DOHH2 (cell line): Measurements from ENCODE around the gene ARL15.

Source experiments
- H3F3A ChIP-seq: fragments of 200-600 bp; sonication (generic), shearing (Covaris generic); 2 replicates; pipeline ENCODE4 v1.6.0; 2016; ENCODE audit warnings: antibody characterized with exemption, mild to moderate bottlenecking; ENCODE audit not compliant: control insufficient read depth, insufficient read depth
- H3K27ac ChIP-seq: fragments of 200-600 bp; sonication (generic); 2 replicates; pipeline ENCODE4 v1.5.1; 2014; ENCODE audit warnings: low read depth, mild to moderate bottlenecking, low read length, moderate library complexity
- H3K27me3 ChIP-seq: fragments of 200-600 bp; sonication (generic); 2 replicates; pipeline ENCODE4 v1.6.1; 2014; ENCODE audit warnings: mild to moderate bottlenecking, low read length, mixed read lengths; ENCODE audit not compliant: control insufficient read depth
- H3K36me3 ChIP-seq: fragments of 200-600 bp; sonication (generic); 2 replicates; pipeline ENCODE4 v1.6.1; 2014; ENCODE audit warnings: mild to moderate bottlenecking, low read length, moderate library complexity, mixed read lengths; ENCODE audit not compliant: control insufficient read depth
- H3K4me1 ChIP-seq: fragments of 200-600 bp; sonication (generic); 2 replicates; pipeline ENCODE4 v1.6.1; 2014; ENCODE audit warnings: mild to moderate bottlenecking, low read length, mixed read lengths; ENCODE audit not compliant: control insufficient read depth
- H3K4me2 ChIP-seq: fragments of 200-600 bp; sonication (generic); 2 replicates; pipeline ENCODE4 v1.6.0; 2014; ENCODE audit warnings: mild to moderate bottlenecking, low read length, moderate library complexity
- H3K4me3 ChIP-seq: fragments of 200-600 bp; sonication (generic); 2 replicates; pipeline ENCODE4 v1.5.1; 2014; ENCODE audit warnings: mild to moderate bottlenecking, low read length, mixed read lengths
- H3K79me2 ChIP-seq: fragments of 200-600 bp; sonication (generic); 2 replicates; pipeline ENCODE4 v1.6.1; 2014; ENCODE audit warnings: mild to moderate bottlenecking, low read length, mixed read lengths; ENCODE audit not compliant: control insufficient read depth
- H3K9me2 ChIP-seq: fragments of 200-600 bp; sonication (generic); replicated peaks from 2 replicates; pipeline ENCODE4 v1.6.1; 2014; ENCODE audit warnings: mild to moderate bottlenecking, low read length, mixed read lengths; ENCODE audit not compliant: control insufficient read depth
- H3K9me3 ChIP-seq: fragments of 200-600 bp; sonication (generic); 2 replicates; pipeline ENCODE4 v1.6.1; 2014; ENCODE audit warnings: antibody characterized with exemption, low read length, mixed read lengths; ENCODE audit not compliant: control insufficient read depth, insufficient read depth
- H4K20me1 ChIP-seq: fragments of 200-600 bp; sonication (generic); 2 replicates; pipeline ENCODE4 v1.6.0; 2014; ENCODE audit warnings: low read depth, mild to moderate bottlenecking, antibody characterized with exemption, low read length, moderate library complexity; ENCODE audit not compliant: control insufficient read depth, insufficient read depth
- CTCF ChIP-seq: fragments of 200-600 bp; sonication (generic); IDR thresholded peaks from one replicate; pipeline ENCODE4 v1.5.1; 2014; ENCODE audit warnings: antibody characterized with exemption, mild to moderate bottlenecking, low read depth, low read length; ENCODE audit not compliant: poor library complexity, severe bottlenecking
- EZH2phosphoT487 ChIP-seq: fragments of 200-600 bp; sonication (generic); IDR thresholded peaks from 2 replicates; pipeline ENCODE4 v1.6.1; 2017; ENCODE audit warnings: borderline replicate concordance, mild to moderate bottlenecking, antibody characterized with exemption, low read length, moderate library complexity, mixed read lengths

ARL15 gene

GRCh38 chr5:54347221-54347865 lies 37.0 kb upstream of the ARL15 start:
- H3K27ac ChIP-seq = no peak overlapping the region
- H3K79me2 ChIP-seq = no peaks in the 10 kb centered on the region
- no peak overlapping the region for H3K4me2 ChIP-seq
- no peaks in the 10 kb centered on the region for H3K9me2 ChIP-seq
- no peak overlapping the region for H3K4me3 ChIP-seq
- TF ChIP-seq CTCF = no peak
- TF ChIP-seq EZH2phosphoT487 = no peak
- no peaks in the 10 kb centered on the region for H3F3A ChIP-seq
- H4K20me1 ChIP-seq = no peaks in the 10 kb centered on the region
- H3K4me1 ChIP-seq = no peaks in the 10 kb centered on the region
- peaks cover 10% of the 10 kb centered on the region; the same call in 1 of the 2 replicates for H3K9me3 ChIP-seq
- H3K27me3 ChIP-seq = no peaks in the 10 kb centered on the region
- no peaks in the 10 kb centered on the region for H3K36me3 ChIP-seq

- Histone ChIP-seq H3K9me3 (peaks cover 10% of the 10 kb centered on the region; the same call in 1 of the 2 replicates), H3F3A (no peaks in the 10 kb centered on the region), H4K20me1 (no peaks in the 10 kb centered on the region), H3K79me2 (no peaks in the 10 kb centered on the region), H3K27ac (no peak overlapping the region), H3K36me3 (no peaks in the 10 kb centered on the region), H3K4me3 (no peak overlapping the region), H3K4me1 (no peaks in the 10 kb centered on the region), H3K27me3 (no peaks in the 10 kb centered on the region), H3K9me2 (no peaks in the 10 kb centered on the region), H3K4me2 (no peak overlapping the region)
- TF ChIP-seq CTCF (no peak), EZH2phosphoT487 (no peak)
Measured at GRCh38 chr5:54344653-54345052, 34.3 kb upstream of the ARL15 start.

- no peak for TF ChIP-seq CTCF
- no peak for TF ChIP-seq EZH2phosphoT487
- H3K9me3 ChIP-seq = peaks cover 7% of the 10 kb centered on the region; the same call in 1 of the 2 replicates
- no peaks in the 10 kb centered on the region for H3K79me2 ChIP-seq
- H3K27ac ChIP-seq = no peak overlapping the region
- H3K27me3 ChIP-seq = no peaks in the 10 kb centered on the region
- no peak overlapping the region for H3K4me3 ChIP-seq
- H3K4me1 ChIP-seq = no peaks in the 10 kb centered on the region
- H3F3A ChIP-seq = no peaks in the 10 kb centered on the region
- H3K4me2 ChIP-seq = no peak overlapping the region
- no peaks in the 10 kb centered on the region for H3K36me3 ChIP-seq
- H4K20me1 ChIP-seq = no peaks in the 10 kb centered on the region
- no peaks in the 10 kb centered on the region for H3K9me2 ChIP-seq
Measured at GRCh38 chr5:54341971-54342370, 31.6 kb upstream of the ARL15 start.
